ENCODE results near the gene SLC66A2.
"Not testable (repeated sequence)": the region's sequence is repeated elsewhere in the genome, so short reads cannot be mapped to it uniquely, and the experiment has no call there.

Gene SLC66A2

DNA sequence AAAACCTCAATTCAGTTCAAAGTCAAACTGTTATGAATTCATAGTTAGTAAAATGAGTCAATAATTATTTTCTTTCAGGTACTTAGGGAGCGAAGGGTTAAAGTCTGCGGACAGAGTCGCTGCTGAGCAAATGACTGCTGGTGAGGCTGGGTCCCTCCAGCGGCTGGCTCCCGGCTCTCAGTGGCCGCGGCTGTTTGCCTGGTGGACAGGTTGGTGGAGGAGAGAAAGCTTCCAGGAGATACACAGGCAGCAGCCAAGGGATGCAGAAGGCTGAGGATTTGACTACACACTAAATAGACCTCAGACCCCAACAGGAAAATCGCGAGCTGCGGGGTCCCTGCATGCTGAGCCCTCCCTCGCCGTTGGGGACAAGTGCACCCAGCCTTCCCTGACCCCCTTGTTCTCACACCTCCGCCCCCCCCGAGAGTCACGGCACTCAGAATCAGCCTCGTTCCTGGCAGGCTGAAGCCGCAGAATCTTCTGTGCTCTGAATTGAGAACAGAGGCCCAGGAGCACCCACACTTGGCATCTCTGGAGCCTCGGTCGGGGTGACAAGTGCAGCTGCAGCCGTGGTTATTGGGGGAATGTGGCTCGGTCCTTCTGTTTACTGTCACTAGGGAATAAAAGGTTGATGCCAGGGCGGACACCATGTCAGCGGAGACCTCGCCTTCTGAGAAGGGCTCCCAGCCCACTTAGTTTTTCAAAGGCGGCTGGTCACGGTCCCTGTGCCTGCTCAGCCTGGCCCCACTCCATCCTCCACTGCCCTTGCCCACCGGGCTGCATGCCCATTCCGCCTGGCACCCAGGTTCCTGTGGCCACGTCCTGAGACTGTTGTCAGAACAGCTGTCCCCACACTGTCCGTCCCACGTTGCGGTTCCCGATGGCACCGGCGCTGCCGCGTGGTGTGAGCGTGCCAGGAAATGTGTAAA, 74.0 kb downstream of the SLC66A2 start:
- DNase-seq = no peak

DNA sequence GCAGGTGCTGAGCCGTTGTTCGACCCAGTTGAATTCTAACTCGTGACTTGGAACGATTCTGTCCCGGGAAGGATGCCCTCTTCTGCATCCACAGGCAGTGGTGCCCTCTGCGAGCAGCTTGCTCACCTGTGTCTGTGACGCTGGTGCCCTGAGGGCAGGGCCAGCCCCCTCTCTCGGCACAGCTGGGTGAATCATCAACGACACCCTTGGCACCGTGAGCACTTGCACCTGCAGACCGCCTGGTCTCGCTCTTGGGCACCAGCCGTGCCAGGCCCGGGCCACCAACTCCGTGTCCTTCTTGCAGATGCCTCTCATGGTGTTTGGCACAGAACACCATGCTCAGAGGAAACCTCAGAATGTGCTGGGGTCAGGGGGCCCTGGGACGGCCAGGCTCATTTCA, 75.0 kb downstream of the SLC66A2 start:
- DNase-seq = no peak

GRCh38 chr18:79875931-79876461, 75.5 kb downstream of the SLC66A2 start:
- no peak for DNase-seq

- no peak for DNase-seq
These were observed 75.9 kb downstream of the SLC66A2 start for GRCh38 chr18:79875531-79875919.

- no peak for DNase-seq
These were observed 76.6 kb downstream of the SLC66A2 start for GRCh38 chr18:79874553-79875530.

GRCh38 chr18:79873449-79874110, 77.9 kb downstream of the SLC66A2 start:
- DNase-seq = no peak

GRCh38 chr18:79872527-79873444, 78.7 kb downstream of the SLC66A2 start:
- no peak for DNase-seq

DNA sequence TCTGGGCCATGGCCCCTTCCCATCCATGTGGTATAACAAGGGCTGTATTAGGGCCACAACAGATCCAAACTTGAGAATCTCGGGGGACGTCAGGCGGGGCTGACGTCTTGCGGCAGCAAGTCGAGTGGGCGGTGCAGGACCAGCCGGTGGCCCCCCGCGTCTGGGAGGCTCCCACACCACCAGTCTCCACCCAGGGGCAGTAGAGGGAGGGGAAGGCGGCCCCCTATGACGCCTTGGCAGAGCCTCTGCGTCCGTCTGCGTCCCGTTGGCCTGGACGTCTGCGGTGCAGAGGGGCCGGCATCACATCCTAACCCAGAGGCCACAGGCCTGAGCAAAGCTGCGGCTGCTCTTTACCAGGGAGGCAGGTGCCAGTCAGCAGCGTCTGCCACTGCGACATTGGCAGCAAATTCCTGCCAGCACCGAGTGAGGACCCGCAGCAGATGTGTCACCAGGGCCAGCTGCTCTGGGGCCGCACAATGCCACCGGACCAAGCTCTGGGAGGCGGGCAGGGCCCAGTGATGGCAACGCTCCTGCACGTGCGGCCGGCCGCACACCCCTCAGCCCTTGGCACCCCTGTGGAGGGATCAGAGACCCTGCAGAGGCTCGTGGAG, 79.9 kb downstream of the SLC66A2 start:
- no peak for DNase-seq

- no peak for DNase-seq
These were observed 80.4 kb downstream of the SLC66A2 start for GRCh38 chr18:79871026-79871390.

DNA sequence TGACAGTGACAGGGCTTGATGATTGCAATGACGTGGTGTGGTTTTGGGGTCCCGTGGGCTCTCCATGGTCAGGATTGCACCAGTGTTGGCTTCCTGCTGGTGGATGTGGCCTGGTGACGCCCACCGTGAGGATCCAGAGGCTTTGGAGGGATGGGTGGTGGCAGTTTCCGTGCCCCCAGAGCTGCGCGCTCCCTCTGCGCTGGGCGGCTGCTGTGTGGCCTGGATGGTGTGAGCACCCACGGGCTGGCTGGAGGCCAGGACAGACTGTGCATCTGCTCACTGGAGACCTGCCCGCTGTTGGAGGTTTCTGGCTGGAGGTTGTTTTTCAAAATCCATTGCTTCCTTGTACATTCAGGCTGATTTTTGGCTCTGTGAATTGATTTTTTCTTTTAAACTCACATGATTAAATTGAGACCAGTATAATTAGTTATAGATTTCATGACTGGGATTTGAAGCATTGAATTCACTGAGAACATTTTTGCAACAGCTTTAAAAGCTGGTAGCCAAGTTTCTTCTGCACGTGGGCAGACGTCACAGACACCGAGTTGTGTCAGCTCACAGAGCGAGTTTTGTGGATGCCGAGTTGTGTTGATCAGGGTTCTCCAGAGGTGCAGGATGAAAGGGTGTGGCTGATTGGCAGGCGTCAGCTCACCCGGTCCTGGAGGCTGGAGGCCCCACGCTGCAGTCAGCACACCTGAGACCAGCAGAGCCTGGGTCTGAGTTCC, 81.0 kb downstream of the SLC66A2 start:
- DNase-seq = no peak

DNA sequence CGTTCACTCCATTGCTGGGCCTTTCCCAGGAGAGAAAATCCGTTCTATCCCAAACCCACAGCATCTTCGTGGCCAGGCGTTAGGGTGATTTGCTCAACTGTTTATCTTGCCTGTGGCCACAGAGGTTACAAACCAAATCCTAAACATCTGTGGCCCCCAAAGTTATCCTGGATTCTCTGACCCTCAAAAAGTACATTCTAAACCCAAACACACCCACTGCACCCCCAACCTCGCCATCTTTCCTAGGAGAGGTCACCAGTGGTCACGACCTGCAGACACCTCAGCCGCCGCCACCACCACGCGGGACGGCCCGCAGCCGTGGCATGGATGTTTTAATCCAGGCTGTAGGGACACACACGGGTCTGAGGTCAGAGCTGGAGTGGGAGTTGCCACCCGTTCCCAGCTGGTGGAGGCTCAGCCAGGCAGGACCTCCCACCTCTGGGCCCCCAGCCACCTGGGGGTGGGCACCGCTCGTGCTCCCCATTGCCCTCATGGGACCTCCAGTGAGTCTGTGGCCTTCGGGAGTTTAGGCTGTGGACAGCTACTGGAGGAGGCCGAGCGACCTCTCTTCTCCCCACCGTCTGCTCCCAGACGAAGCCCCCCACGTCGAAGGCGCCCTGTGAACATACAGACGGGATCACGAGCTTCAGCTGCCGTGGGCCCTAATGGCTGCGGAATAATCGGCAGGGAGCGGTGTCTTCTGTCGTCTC, 81.7 kb downstream of the SLC66A2 start:
- no peak for DNase-seq

GRCh38 chr18:79868811-79869541, 82.5 kb downstream of the SLC66A2 start:
- no peak for DNase-seq

DNA sequence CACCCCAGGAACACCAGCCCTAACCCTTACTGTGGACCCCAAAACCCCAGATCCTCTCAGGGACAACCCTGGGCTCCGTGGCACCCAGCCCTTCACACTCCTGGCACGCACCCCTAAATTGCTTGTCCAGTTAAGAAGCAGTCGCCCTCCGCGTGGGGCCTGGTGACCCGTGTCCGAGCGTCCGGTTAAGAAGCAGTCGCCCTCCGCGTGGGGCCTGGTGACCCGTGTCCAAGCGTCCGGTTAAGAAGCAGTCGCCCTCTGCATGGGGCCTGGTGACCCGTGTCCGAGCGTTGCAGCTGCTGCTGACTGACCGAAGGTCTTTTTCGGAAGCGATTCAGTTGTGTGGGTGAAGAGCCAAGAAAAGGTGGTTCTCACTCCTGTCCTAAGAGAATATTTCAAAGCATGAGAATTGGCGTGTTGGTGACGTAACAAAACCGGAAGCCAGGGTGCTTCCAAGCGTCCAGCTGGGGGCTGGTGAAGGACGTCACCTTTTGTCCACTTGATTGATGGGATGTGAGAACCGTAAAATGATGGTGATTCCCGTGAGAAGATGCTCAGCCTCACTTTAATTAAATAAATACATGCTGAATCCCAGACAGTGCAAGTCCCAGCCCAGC, 83.2 kb downstream of the SLC66A2 start:
- no peak for DNase-seq

DNA sequence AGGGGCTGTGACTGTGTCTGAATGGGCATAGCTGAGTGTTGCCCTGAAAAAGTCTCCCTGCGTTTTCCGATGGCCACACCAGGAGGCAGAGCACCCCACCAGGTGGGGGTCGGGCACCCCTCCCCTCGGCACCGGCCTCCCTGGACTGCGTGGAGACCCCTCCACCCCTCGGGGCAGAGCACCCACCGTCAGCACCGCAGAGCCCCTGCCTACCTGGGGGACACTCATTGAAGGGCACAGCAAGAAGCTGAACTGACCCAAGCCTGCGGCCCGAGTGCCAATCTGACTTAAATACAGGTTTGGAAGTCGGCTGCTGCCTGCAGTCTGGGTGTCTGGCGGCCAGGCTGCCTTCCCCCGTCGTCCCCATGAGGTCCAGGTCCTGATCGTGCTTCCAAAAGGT, 83.8 kb downstream of the SLC66A2 start:
- DNase-seq = no peak

- no peak for DNase-seq
These were observed 84.4 kb downstream of the SLC66A2 start for GRCh38 chr18:79866889-79867574.

DNA sequence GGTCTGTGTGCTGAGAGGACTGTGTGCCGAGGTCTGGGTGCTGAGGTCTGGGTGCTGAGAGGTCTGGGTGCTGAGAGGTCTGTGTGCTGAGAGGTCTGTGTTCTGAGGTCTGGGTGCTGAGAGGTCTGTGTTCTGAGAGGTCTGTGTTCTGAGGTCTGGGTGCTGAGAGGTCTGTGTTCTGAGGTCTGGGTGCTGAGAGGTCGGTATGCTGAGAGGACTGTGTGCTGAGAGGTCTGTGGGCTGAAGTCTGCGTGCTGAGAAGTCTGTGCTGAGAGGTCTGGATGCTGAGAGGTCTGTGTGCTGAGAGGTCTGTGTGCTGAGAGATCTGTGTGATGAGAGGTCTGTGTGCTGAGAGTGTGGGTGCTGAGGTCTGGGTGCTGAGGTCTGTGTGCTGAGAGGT, 85.5 kb downstream of the SLC66A2 start:
- not testable (repeated sequence) for DNase-seq

GRCh38 chr18:79864955-79865354, 86.5 kb downstream of the SLC66A2 start:
- not testable (repeated sequence) for DNase-seq

Measured in NCI-H510A treated with DMSO at 0.1 percent for 48 hours (cell line).